ENCODE data around the gene GEMIN7. TPM values are rescaled to one million over a fixed set of nuclear protein-coding genes. Genes with fewer than 3 reads are reported as not detected.

The GEMIN7 gene
- total and polyA plus RNA-seq, 2 experiments from 2014 or later = 49.6 to 90.5 TPM

DNA sequence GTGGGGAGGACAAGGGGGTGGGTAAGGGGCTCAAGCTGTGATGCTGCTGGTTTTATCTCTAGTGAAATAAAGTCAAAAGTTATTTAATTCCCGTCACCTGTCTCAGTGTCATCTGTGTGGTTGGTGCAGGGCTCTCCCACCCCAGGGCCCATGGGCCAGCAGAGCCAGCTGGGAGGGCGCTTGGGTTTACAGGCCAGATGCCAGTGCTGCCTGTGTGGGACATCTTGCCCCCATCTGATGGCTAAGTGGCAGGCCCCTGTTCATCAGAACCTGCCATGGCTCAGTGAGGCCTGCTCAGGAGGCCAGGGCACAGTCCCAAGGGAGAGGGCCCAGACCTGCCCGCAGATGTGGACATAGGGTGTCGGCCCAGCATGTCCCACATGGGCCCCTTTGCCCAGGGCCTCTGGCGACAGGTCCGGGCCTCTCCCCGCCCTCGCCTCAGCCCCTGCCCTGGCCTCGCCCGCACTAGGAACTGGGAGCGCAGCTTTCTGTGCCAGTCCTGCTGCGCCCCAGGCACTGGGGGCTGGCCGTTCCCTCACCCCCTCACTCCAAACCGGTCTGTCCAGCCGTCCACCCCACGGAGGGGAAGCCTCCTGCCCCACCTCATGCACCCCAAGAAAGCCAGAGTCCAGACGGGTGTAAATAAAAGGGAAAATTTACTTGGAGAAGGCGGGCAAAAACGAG is 8.1 kb upstream of the GEMIN7 start (continued):
- TF ChIP-seq EZH2phosphoT487 (IDR thresholded peaks at IDR 0.05; ENCODE audit: unreplicated experiment) (no peak), STAT1 (IDR thresholded peaks at IDR 0.05; ENCODE audit: unreplicated experiment) (no peak), JUNB (IDR thresholded peaks at IDR 0.05; ENCODE audit: unreplicated experiment) (no peak), ZNF331 (CRISPR knock-in tag; IDR thresholded peaks at IDR 0.05; ENCODE audit: low read depth) (no peak)

DNA sequence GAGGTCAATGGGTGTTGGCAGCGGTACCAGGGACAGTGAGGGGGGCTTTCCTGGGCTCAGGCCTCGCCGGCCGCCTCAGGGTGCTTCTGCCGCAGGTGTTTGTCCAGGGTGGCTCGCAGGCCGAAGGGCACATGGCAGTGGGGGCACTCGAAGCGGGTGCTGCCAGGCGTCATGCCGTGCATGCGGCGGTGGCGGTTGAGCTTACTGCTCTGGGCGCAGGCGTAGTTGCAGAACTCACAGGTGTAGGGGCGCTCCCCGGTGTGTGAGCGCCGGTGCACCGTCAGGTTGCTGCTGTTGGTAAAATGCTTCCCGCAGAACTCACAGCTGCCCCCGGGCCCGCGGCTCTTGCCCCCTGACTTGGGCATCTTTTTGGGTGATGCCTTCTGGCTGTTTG is 7.5 kb upstream of the GEMIN7 start:
- no peak overlapping the region for H3K27ac Mint-ChIP-seq
- peaks cover 8% of the 10 kb centered on the region; the same call in 1 of the 2 replicates for H3K36me3 ChIP-seq (ENCODE audit: insufficient read depth)
- peaks cover 44% of the 10 kb centered on the region for H3K36me3 Mint-ChIP-seq (ENCODE audit: low read depth)
- H3K27me3 Mint-ChIP-seq (ENCODE audit: insufficient read depth, low read depth, poor library complexity) = peaks cover 16% of the 10 kb centered on the region
- no peak overlapping the region for H3K4me2 ChIP-seq
- no peak overlapping the region for H3K4me3 Mint-ChIP-seq
- H3K9me3 Mint-ChIP-seq = no peaks in the 10 kb centered on the region
- peaks cover 12% of the 10 kb centered on the region; the same call in 2 of the 3 replicates for H3K4me1 Mint-ChIP-seq
- peaks cover 18% of the 10 kb centered on the region; the same call in 1 of the 2 replicates for H3F3A ChIP-seq (replicated peaks; ENCODE audit: low read depth)
- no peaks in the 10 kb centered on the region for H3K9me2 ChIP-seq (ENCODE audit: insufficient read depth)
- ATAC-seq = no peak
- peaks cover 12% of the 10 kb centered on the region for H3K4me1 ChIP-seq (ENCODE audit: insufficient read depth)
- H3K27me3 ChIP-seq (ENCODE audit: insufficient read depth) = no peaks in the 10 kb centered on the region
- peaks cover 17% of the 10 kb centered on the region for H4K20me1 ChIP-seq (replicated peaks; ENCODE audit: insufficient read depth)
- DNase-seq (ENCODE audit: low spot score) = no peak
- no peak overlapping the region for H3K4me3 ChIP-seq
- H2AFZ ChIP-seq = no peak overlapping the region
- H3K79me2 ChIP-seq (replicated peaks; ENCODE audit: insufficient read depth) = peaks cover 30% of the 10 kb centered on the region
- no peak overlapping the region for H3K27ac ChIP-seq (ENCODE audit: low read depth)
- TF ChIP-seq EZH2 (IDR thresholded peaks at IDR 0.05; ENCODE audit: low read depth, unreplicated experiment) (no peak), JUNB (IDR thresholded peaks at IDR 0.05; ENCODE audit: unreplicated experiment) (no peak), POLR2AphosphoS5 (IDR thresholded peaks at IDR 0.05; ENCODE audit: low read depth) (no peak), STAT1 (IDR thresholded peaks at IDR 0.05; ENCODE audit: unreplicated experiment) (no peak), CREB1 (CRISPR knock-in tag; IDR thresholded peaks at IDR 0.05; ENCODE audit: low read depth) (no peak), NANOG (IDR thresholded peaks at IDR 0.05; ENCODE audit: borderline replicate concordance) (no peak), ZNF114 (CRISPR knock-in tag; IDR thresholded peaks at IDR 0.05) (no peak)
- TF ChIP-seq, protein P1, sequence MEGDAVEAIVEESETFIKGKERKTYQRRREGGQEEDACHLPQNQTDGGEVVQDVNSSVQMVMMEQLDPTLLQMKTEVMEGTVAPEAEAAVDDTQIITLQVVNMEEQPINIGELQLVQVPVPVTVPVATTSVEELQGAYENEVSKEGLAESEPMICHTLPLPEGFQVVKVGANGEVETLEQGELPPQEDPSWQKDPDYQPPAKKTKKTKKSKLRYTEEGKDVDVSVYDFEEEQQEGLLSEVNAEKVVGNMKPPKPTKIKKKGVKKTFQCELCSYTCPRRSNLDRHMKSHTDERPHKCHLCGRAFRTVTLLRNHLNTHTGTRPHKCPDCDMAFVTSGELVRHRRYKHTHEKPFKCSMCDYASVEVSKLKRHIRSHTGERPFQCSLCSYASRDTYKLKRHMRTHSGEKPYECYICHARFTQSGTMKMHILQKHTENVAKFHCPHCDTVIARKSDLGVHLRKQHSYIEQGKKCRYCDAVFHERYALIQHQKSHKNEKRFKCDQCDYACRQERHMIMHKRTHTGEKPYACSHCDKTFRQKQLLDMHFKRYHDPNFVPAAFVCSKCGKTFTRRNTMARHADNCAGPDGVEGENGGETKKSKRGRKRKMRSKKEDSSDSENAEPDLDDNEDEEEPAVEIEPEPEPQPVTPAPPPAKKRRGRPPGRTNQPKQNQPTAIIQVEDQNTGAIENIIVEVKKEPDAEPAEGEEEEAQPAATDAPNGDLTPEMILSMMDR (conservative IDR thresholded peaks at IDR 0.05; ENCODE audit: low read depth in 2 of 2) = no peak
- TF ChIP-seq, protein P2, sequence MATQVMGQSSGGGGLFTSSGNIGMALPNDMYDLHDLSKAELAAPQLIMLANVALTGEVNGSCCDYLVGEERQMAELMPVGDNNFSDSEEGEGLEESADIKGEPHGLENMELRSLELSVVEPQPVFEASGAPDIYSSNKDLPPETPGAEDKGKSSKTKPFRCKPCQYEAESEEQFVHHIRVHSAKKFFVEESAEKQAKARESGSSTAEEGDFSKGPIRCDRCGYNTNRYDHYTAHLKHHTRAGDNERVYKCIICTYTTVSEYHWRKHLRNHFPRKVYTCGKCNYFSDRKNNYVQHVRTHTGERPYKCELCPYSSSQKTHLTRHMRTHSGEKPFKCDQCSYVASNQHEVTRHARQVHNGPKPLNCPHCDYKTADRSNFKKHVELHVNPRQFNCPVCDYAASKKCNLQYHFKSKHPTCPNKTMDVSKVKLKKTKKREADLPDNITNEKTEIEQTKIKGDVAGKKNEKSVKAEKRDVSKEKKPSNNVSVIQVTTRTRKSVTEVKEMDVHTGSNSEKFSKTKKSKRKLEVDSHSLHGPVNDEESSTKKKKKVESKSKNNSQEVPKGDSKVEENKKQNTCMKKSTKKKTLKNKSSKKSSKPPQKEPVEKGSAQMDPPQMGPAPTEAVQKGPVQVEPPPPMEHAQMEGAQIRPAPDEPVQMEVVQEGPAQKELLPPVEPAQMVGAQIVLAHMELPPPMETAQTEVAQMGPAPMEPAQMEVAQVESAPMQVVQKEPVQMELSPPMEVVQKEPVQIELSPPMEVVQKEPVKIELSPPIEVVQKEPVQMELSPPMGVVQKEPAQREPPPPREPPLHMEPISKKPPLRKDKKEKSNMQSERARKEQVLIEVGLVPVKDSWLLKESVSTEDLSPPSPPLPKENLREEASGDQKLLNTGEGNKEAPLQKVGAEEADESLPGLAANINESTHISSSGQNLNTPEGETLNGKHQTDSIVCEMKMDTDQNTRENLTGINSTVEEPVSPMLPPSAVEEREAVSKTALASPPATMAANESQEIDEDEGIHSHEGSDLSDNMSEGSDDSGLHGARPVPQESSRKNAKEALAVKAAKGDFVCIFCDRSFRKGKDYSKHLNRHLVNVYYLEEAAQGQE (IDR thresholded peaks at IDR 0.05; ENCODE audit: unreplicated experiment) = no peak
- TF ChIP-seq, protein P3, sequence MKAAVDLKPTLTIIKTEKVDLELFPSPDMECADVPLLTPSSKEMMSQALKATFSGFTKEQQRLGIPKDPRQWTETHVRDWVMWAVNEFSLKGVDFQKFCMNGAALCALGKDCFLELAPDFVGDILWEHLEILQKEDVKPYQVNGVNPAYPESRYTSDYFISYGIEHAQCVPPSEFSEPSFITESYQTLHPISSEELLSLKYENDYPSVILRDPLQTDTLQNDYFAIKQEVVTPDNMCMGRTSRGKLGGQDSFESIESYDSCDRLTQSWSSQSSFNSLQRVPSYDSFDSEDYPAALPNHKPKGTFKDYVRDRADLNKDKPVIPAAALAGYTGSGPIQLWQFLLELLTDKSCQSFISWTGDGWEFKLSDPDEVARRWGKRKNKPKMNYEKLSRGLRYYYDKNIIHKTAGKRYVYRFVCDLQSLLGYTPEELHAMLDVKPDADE (IDR thresholded peaks at IDR 0.05) = no peak

All from GM23338 (cell line).